Fibroblast of pulmonary artery (primary cell): Measurements from ENCODE around the gene PRPF19.

Experiments used
- DNase-seq: peaks from one replicate; pipeline ENCODE4 v3.0.0-alpha.2; 2010; ENCODE audit warnings: low read depth
- H3K4me3 ChIP-seq: replicated peaks from 2 replicates; pipeline ENCODE4 v1.5.1; 2011; ENCODE audit warnings: low read depth, mild to moderate bottlenecking, control low read depth, low read length, moderate library complexity
- TF ChIP-seq, protein P1 (sequence below): IDR thresholded peaks from 2 replicates; pipeline ENCODE4 v1.5.1; 2011; ENCODE audit warnings: mild to moderate bottlenecking, control low read depth, low read length, inconsistent platforms; ENCODE audit errors: missing control alignments

The PRPF19 gene

DNA sequence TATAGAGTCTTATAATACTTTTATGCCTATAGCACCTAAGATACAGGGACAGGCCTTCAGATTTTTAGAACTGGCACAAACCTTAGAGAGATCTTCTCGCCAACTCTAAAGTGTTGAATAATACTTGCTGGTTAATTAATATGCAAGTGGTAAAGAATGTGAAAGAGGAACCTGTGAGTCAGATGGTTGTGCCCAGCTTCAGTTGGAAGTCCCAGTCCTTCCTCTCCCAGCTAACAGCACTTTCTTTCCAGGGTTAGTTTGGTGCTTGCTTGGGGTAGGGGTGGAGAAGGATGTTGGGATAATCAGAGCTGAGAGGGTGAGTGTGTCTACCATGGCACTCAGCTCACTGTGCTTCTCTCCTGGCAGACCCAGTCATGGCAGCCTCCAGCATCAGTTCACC lies 12.9 kb upstream of the PRPF19 start:
- TF ChIP-seq, protein P1, sequence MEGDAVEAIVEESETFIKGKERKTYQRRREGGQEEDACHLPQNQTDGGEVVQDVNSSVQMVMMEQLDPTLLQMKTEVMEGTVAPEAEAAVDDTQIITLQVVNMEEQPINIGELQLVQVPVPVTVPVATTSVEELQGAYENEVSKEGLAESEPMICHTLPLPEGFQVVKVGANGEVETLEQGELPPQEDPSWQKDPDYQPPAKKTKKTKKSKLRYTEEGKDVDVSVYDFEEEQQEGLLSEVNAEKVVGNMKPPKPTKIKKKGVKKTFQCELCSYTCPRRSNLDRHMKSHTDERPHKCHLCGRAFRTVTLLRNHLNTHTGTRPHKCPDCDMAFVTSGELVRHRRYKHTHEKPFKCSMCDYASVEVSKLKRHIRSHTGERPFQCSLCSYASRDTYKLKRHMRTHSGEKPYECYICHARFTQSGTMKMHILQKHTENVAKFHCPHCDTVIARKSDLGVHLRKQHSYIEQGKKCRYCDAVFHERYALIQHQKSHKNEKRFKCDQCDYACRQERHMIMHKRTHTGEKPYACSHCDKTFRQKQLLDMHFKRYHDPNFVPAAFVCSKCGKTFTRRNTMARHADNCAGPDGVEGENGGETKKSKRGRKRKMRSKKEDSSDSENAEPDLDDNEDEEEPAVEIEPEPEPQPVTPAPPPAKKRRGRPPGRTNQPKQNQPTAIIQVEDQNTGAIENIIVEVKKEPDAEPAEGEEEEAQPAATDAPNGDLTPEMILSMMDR, result no peak
- no peak overlapping the region for H3K4me3 ChIP-seq
- no peak for DNase-seq

DNA sequence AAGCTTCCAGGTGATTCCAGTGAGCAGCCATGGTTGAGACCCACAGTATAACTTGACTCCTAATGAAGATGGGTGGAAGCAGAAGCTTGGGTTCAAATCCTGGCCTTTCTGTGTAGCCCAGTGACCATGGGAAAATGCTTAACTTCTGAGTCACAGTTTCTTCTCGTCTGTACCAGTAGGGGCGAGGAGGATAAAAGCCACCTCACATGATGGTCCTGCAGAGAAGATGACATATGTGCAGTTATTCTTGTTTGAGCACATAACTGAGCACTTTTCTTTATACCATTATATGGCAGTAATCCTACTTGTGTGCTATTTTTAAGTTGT lies 12.5 kb upstream of the PRPF19 start:
- TF ChIP-seq, protein P1, result no peak
- H3K4me3 ChIP-seq, result no peak overlapping the region
- peak; percentile 44 for DNase-seq

DNA sequence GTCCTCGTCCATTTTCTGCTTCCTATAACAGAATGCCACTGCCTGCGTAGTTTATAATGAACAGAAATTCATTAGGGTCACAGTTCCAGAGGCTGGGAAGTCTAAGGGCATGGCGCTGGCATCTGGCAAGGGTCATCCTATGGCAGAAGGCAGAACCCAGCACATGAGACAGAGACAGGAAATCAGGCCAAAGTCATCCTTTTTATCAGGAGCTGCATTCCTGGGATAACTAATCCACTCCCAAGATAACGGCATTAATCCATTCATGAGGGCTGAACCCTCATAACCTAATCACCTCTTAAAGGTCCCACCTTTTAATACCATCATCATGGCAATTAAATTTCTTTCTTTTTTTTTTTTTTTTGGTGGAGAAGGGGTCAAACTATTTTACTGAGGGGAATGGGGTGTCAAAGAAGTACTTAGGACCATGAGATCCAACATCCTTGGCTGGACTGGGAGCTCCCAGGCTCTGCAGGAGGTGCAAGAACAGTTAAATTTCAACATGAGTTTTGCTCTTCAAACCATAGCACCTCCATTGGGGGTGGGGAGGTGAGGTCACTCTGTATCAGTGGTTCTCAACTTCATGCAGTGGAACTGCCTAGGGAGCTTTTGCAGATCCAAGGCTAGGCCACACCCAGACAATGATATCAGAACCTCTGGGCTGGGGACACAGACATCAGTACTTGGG lies 12.0 kb upstream of the PRPF19 start:
- no peak for DNase-seq
- no peak overlapping the region for H3K4me3 ChIP-seq
- TF ChIP-seq, protein P1, result no peak

DNA sequence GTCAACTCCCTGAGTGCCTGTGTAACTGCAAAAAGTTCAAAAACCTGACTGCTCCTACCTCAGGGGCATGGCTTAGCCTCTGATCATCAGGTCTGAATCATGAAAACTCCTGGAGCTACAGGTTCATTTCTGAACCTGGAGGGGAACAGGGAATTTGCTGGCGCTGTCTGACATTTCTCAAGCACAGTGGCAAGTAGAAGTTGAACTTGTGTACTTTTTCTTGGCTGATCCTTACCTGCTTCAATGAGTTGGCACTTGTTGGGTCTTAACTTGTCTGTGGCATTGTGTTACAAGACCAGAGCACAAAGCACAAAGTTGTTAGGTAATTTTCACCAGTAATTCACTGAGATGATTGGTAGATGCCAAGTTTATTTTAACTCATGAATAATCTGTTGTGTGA lies 10.9 kb upstream of the PRPF19 start:
- no peak for DNase-seq
- TF ChIP-seq, protein P1, result no peak
- no peak overlapping the region for H3K4me3 ChIP-seq

DNA sequence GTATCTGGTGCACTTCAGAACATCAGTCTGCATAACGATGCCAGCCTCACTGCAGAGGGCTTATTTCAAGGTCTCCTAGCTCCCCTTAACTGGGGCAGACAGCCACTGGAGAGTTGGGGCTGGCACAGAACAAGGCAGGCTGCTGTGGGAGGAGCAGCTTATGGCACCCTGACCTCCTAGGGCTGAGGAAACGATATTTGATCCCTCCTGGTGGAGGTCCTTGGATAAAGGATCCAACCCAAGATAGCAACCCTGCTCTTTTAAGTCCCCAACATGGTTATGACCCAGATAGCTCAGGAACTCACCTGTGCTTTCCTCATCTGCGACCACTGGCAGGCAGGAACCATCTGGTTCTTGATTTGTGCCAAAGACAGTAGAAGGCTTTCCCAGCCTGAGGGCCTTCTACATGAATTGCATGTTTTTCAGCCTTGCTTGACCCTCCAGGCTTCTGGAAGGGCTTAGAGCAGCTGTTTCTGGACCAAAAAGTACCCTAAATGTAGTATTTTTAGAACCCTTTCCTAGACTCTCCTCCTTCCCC lies 10.4 kb upstream of the PRPF19 start:
- TF ChIP-seq, protein P1, result no peak
- no peak for DNase-seq
- no peak overlapping the region for H3K4me3 ChIP-seq

DNA sequence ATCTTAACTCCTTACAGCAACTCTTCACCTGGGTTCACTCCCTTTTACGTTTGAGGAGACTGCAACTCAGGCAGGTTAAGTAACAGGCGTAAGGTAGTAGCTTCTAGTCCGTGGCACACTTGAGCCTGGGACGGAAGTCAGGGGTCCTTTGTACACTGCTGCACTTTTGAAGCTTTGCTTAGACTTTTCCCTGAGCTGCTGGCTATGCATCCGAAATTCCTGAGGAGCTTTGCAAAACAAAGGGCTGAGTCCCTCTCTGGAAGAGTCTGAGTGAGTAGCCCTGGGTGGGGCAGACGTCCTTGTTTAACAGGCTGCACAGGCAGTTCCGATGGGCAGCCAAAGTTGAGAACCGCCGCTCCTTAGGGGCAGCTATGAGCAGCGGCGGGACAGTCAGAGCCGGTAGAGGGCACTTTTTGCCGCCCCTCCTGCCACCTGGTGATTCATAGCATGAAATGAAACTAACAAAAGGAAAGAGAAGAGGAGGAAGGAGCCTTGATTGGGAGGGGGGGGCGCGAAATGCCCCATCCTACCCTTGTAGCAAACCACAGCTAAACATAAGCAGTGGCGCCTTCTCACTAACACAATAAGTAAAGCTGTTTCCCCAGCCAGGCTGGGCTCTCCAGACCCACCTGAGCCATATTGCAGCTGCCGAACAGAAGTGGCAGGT lies 9.0 kb upstream of the PRPF19 start:
- peak overlapping the region; percentile 84 for H3K4me3 ChIP-seq
- DNase-seq, result peak; percentile 56
- TF ChIP-seq, protein P1, result peak; percentile 32
